Tibial artery (tissue), 4 donors: Measurements from ENCODE around the gene MICAL3.

Experiments used
- DNase-seq, 2 donors: peaks; one replicate each; pipeline ENCODE4 v3.0.0-alpha.2; 2019
- H3K27ac ChIP-seq, 2 donors: fragments of 200-600 bp; sonication (generic) in 1 of 2; 1 replicate in 1 of 2; 2 replicates in 1 of 2; pipeline ENCODE4 v1.5.1; 2018 to 2019; ENCODE audit warnings: mild to moderate bottlenecking in 1 of 2
- H3K27me3 ChIP-seq, 2 donors: fragments of 200-600 bp; sonication (generic) in 1 of 2; one replicate each; pipeline versions ENCODE4 v1.5.1 to v1.6.0; 2016 to 2019
- H3K36me3 ChIP-seq, 3 donors: fragments of 200-600 bp; sonication (generic) in 2 of 3; one replicate each; pipeline ENCODE4 v1.5.1; 2016 to 2019; ENCODE audit warnings: mild to moderate bottlenecking in 2 of 3
- H3K4me1 ChIP-seq, 4 donors: fragments of 200-600 bp; sonication (generic) in 2 of 4; 1 replicate in 3 of 4; 2 replicates in 1 of 4; pipeline ENCODE4 v1.5.1; 2016 to 2019
- H3K4me3 ChIP-seq, 2 donors: fragments of 200-600 bp; sonication (generic) in 1 of 2; 1 replicate in 1 of 2; 2 replicates in 1 of 2; pipeline ENCODE4 v1.5.1; 2018 to 2019; ENCODE audit warnings: mild to moderate bottlenecking in 2 of 2
- H3K9me3 ChIP-seq, 3 donors: fragments of 200-600 bp; sonication (generic) in 1 of 3; one replicate each; pipeline ENCODE4 v1.5.1; 2016 to 2019
- CTCF ChIP-seq, 2 experiments: fragments of 200-600 bp in 1 of 2; fragments of 450-650 bp in 1 of 2; IDR thresholded peaks; one replicate each; pipeline ENCODE4 v1.5.1; 2017 to 2019; ENCODE audit warnings: antibody characterized with exemption in 2 of 2, mild to moderate bottlenecking in 1 of 2, moderate library complexity in 1 of 2
- intact Hi-C: fragments of 100-400 bp; cut with DNase I; formaldehyde crosslinking; loops from one replicate; pipeline ENCODE4 v1.15.0; 2023; ENCODE audit warnings: low total_unique reads

Gene MICAL3

GRCh38 chr22:18050065-18050464, 25.7 kb upstream of the MICAL3 start:
- no peaks in the 10 kb centered on the region for H3K9me3 ChIP-seq
- H3K27ac ChIP-seq: peak overlapping the region; percentile 54 to 58
- TF ChIP-seq CTCF (IDR thresholded peaks at IDR 0.05): no peak
- no peak for DNase-seq
- H3K27me3 ChIP-seq: no peaks in the 10 kb centered on the region
- intact Hi-C loops: no loop called here
- peaks cover 0 to 20% (median 10%) of the 10 kb centered on the region in 4 donors for H3K4me1 ChIP-seq
- no peak overlapping the region for H3K4me3 ChIP-seq
- H3K36me3 ChIP-seq: no peaks in the 10 kb centered on the region

- Histone ChIP-seq H3K36me3 (no peaks in the 10 kb centered on the region), H3K27me3 (no peaks in the 10 kb centered on the region), H3K4me3 (no peak overlapping the region), H3K4me1 (peaks cover 0 to 36% (median 21%) of the 10 kb centered on the region in 4 donors), H3K9me3 (no peaks in the 10 kb centered on the region), H3K27ac (peak overlapping the region; percentile 12 to 48)
- DNase-seq: peak in 1 of 2 donors; percentile 42
- intact Hi-C loops: no loop called here
- TF ChIP-seq CTCF (IDR thresholded peaks at IDR 0.05): no peak
These were observed 24.1 kb upstream of the MICAL3 start for GRCh38 chr22:18048441-18048898.

- peak overlapping the region in 1 of 2 donors; percentile 48 for H3K27ac ChIP-seq
- intact Hi-C loops: no loop called here
- no peaks in the 10 kb centered on the region for H3K36me3 ChIP-seq
- peaks cover 0 to 40% (median 25%) of the 10 kb centered on the region in 4 donors for H3K4me1 ChIP-seq
- H3K9me3 ChIP-seq: no peaks in the 10 kb centered on the region
- no peak overlapping the region for H3K4me3 ChIP-seq
- DNase-seq: no peak
- TF ChIP-seq CTCF (IDR thresholded peaks at IDR 0.05): no peak
- H3K27me3 ChIP-seq: no peaks in the 10 kb centered on the region
These were observed 23.7 kb upstream of the MICAL3 start for GRCh38 chr22:18048041-18048440.

GRCh38 chr22:18045794-18046193, 21.4 kb upstream of the MICAL3 start:
- no peak for TF ChIP-seq CTCF (IDR thresholded peaks at IDR 0.05)
- Histone ChIP-seq H3K4me1 (peaks cover 0 to 48% (median 28%) of the 10 kb centered on the region in 4 donors), H3K27me3 (no peaks in the 10 kb centered on the region), H3K27ac (peak overlapping the region; percentile 82 to 87), H3K4me3 (no peak overlapping the region), H3K36me3 (no peaks in the 10 kb centered on the region), H3K9me3 (no peaks in the 10 kb centered on the region)
- intact Hi-C loops: no loop called here
- no peak for DNase-seq

- no peaks in the 10 kb centered on the region for H3K9me3 ChIP-seq
- no peak for TF ChIP-seq CTCF (IDR thresholded peaks at IDR 0.05)
- intact Hi-C loops: no loop called here
- peak overlapping the region; percentile 82 to 87 for H3K27ac ChIP-seq
- H3K36me3 ChIP-seq: no peaks in the 10 kb centered on the region
- no peaks in the 10 kb centered on the region for H3K27me3 ChIP-seq
- no peak overlapping the region for H3K4me3 ChIP-seq
- H3K4me1 ChIP-seq: peaks cover 0 to 38% (median 22%) of the 10 kb centered on the region in 4 donors
- DNase-seq: peak in 1 of 2 donors; percentile 82
These were observed 20.3 kb upstream of the MICAL3 start for GRCh38 chr22:18044548-18045271.
